Measurements from ENCODE around the gene SPANXC.

SPANXC gene

GRCh38 chrX:141258080-141258479, 15.8 kb upstream of the SPANXC start (continued):
- TF ChIP-seq ZNF565 (CRISPR knock-in tag; conservative IDR thresholded peaks at IDR 0.05; ENCODE audit: low read depth) = no peak
- no peak for TF ChIP-seq CREB5 (CRISPR knock-in tag; IDR thresholded peaks at IDR 0.05; ENCODE audit: low read depth)

- TF ChIP-seq, protein P1, sequence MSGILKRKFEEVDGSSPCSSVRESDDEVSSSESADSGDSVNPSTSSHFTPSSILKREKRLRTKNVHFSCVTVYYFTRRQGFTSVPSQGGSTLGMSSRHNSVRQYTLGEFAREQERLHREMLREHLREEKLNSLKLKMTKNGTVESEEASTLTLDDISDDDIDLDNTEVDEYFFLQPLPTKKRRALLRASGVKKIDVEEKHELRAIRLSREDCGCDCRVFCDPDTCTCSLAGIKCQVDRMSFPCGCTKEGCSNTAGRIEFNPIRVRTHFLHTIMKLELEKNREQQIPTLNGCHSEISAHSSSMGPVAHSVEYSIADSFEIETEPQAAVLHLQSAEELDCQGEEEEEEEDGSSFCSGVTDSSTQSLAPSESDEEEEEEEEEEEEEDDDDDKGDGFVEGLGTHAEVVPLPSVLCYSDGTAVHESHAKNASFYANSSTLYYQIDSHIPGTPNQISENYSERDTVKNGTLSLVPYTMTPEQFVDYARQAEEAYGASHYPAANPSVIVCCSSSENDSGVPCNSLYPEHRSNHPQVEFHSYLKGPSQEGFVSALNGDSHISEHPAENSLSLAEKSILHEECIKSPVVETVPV (CRISPR knock-in tag; IDR thresholded peaks at IDR 0.05) = no peak
- no peak for TF ChIP-seq OSR1 (CRISPR knock-in tag; IDR thresholded peaks at IDR 0.05)
- TF ChIP-seq ARNTL (CRISPR knock-in tag; IDR thresholded peaks at IDR 0.05; ENCODE audit: borderline replicate concordance, low read depth) = no peak
- TF ChIP-seq CREB5 (CRISPR knock-in tag; IDR thresholded peaks at IDR 0.05; ENCODE audit: low read depth) = no peak
- TF ChIP-seq POU6F1 (CRISPR knock-in tag; IDR thresholded peaks at IDR 0.05; ENCODE audit: borderline replicate concordance, low read depth) = no peak
- no peak for TF ChIP-seq ZC3H10 (CRISPR knock-in tag; IDR thresholded peaks at IDR 0.05)
- TF ChIP-seq ZNF565 (CRISPR knock-in tag; conservative IDR thresholded peaks at IDR 0.05; ENCODE audit: low read depth) = no peak
- TF ChIP-seq ZFP30 (CRISPR knock-in tag; IDR thresholded peaks at IDR 0.05) = no peak
- TF ChIP-seq ZNF8 (CRISPR knock-in tag; IDR thresholded peaks at IDR 0.05) = no peak
- no peak for TF ChIP-seq SNAI2 (CRISPR knock-in tag; IDR thresholded peaks at IDR 0.05)
- peak; percentile 22; the same call in 2 of the 3 replicates for ATAC-seq
Measured at GRCh38 chrX:141221611-141222010, 20.7 kb downstream of the SPANXC start.

GRCh38 chrX:141220342-141221008, 21.8 kb downstream of the SPANXC start:
- peak; percentile 93 for ATAC-seq
- TF ChIP-seq OSR1 (CRISPR knock-in tag; IDR thresholded peaks at IDR 0.05) (no peak), ISL1 (CRISPR knock-in tag; IDR thresholded peaks at IDR 0.05) (no peak), ZNF70 (CRISPR knock-in tag; IDR thresholded peaks at IDR 0.05) (no peak), PATZ1 (CRISPR knock-in tag; IDR thresholded peaks at IDR 0.05; ENCODE audit: borderline replicate concordance) (no peak), TOX (CRISPR knock-in tag; IDR thresholded peaks at IDR 0.05; ENCODE audit: borderline replicate concordance) (no peak), ZC3H10 (CRISPR knock-in tag; IDR thresholded peaks at IDR 0.05) (no peak), ZNF8 (CRISPR knock-in tag; IDR thresholded peaks at IDR 0.05) (no peak), ZFP3 (CRISPR knock-in tag; IDR thresholded peaks at IDR 0.05) (no peak), ARNTL (CRISPR knock-in tag; IDR thresholded peaks at IDR 0.05; ENCODE audit: borderline replicate concordance, low read depth) (no peak), PPARA (CRISPR knock-in tag; IDR thresholded peaks at IDR 0.05; ENCODE audit: borderline replicate concordance) (no peak), ZFP30 (CRISPR knock-in tag; IDR thresholded peaks at IDR 0.05) (no peak), SNAI2 (CRISPR knock-in tag; IDR thresholded peaks at IDR 0.05) (no peak), ESRRG (CRISPR knock-in tag; IDR thresholded peaks at IDR 0.05) (no peak), ZNF565 (CRISPR knock-in tag; conservative IDR thresholded peaks at IDR 0.05; ENCODE audit: low read depth) (no peak), GLIS3 (CRISPR knock-in tag; IDR thresholded peaks at IDR 0.05) (no peak), CREB5 (CRISPR knock-in tag; IDR thresholded peaks at IDR 0.05; ENCODE audit: low read depth) (no peak; the same call in 1 of the 2 replicates), TCF4 (CRISPR knock-in tag; IDR thresholded peaks at IDR 0.05; ENCODE audit: borderline replicate concordance) (no peak), CSDC2 (CRISPR knock-in tag; IDR thresholded peaks at IDR 0.05) (no peak), RARB (CRISPR knock-in tag; IDR thresholded peaks at IDR 0.05) (no peak)
- TF ChIP-seq, protein P2, sequence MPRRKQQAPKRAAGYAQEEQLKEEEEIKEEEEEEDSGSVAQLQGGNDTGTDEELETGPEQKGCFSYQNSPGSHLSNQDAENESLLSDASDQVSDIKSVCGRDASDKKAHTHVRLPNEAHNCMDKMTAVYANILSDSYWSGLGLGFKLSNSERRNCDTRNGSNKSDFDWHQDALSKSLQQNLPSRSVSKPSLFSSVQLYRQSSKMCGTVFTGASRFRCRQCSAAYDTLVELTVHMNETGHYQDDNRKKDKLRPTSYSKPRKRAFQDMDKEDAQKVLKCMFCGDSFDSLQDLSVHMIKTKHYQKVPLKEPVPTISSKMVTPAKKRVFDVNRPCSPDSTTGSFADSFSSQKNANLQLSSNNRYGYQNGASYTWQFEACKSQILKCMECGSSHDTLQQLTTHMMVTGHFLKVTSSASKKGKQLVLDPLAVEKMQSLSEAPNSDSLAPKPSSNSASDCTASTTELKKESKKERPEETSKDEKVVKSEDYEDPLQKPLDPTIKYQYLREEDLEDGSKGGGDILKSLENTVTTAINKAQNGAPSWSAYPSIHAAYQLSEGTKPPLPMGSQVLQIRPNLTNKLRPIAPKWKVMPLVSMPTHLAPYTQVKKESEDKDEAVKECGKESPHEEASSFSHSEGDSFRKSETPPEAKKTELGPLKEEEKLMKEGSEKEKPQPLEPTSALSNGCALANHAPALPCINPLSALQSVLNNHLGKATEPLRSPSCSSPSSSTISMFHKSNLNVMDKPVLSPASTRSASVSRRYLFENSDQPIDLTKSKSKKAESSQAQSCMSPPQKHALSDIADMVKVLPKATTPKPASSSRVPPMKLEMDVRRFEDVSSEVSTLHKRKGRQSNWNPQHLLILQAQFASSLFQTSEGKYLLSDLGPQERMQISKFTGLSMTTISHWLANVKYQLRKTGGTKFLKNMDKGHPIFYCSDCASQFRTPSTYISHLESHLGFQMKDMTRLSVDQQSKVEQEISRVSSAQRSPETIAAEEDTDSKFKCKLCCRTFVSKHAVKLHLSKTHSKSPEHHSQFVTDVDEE (CRISPR knock-in tag; IDR thresholded peaks at IDR 0.05) = no peak
